ENCODE results near the gene PPM1M. TPM values are rescaled to one million over a fixed set of nuclear protein-coding genes. Genes with fewer than 3 reads are reported as not detected.

PPM1M gene, protein sequence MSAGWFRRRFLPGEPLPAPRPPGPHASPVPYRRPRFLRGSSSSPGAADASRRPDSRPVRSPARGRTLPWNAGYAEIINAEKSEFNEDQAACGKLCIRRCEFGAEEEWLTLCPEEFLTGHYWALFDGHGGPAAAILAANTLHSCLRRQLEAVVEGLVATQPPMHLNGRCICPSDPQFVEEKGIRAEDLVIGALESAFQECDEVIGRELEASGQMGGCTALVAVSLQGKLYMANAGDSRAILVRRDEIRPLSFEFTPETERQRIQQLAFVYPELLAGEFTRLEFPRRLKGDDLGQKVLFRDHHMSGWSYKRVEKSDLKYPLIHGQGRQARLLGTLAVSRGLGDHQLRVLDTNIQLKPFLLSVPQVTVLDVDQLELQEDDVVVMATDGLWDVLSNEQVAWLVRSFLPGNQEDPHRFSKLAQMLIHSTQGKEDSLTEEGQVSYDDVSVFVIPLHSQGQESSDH
- total RNA-seq: 18.3 and 18.8 TPM in 2 replicates

DNA sequence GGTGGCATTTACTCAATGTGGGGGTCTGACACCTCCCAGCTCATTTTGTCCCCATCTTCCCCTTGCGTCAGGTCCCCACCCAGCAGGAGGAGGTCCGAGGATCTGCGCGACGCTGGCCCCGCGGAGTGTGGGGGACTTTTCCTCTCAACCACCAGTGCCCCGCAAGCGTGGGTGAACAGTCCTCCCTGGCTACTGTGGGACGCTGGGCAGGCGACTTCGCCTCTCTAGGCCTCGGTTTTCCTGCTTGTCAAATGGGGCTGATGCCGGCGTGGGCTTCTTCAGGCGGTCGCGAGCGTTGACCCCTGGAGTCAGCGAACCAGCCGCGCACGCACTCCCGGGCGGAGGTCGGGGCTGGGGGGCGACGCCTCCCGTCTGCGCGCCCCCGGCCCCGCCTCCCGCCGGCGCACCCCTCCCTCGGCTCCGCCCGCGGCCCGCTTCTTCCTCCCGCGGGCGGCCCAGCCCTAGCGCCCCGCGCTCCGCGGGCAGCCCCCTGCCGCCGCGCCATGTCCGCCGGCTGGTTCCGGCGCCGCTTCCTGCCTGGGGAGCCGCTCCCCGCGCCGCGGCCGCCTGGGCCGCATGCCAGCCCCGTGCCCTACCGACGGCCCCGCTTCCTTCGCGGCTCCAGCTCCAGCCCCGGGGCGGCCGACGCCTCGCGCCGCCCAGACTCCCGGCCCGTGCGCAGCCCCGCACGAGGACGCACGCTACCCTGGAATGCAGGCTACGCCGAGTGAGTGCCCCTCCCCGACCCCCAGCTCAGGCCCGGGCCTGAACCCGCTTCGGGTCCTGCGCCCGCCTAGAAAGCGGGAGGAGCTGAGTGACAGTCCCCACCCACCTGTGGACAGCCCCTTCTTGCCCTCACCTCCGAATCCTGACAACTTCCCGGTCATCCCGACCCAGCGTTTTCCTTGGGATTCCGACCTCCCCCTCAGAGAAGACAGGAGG, at the start of gene PPM1M:
PPM1M (plus strand) TSS at position 438 of the 942 bp plus-strand sequence; CDS start at position 504, 66 bp downstream.

DNA sequence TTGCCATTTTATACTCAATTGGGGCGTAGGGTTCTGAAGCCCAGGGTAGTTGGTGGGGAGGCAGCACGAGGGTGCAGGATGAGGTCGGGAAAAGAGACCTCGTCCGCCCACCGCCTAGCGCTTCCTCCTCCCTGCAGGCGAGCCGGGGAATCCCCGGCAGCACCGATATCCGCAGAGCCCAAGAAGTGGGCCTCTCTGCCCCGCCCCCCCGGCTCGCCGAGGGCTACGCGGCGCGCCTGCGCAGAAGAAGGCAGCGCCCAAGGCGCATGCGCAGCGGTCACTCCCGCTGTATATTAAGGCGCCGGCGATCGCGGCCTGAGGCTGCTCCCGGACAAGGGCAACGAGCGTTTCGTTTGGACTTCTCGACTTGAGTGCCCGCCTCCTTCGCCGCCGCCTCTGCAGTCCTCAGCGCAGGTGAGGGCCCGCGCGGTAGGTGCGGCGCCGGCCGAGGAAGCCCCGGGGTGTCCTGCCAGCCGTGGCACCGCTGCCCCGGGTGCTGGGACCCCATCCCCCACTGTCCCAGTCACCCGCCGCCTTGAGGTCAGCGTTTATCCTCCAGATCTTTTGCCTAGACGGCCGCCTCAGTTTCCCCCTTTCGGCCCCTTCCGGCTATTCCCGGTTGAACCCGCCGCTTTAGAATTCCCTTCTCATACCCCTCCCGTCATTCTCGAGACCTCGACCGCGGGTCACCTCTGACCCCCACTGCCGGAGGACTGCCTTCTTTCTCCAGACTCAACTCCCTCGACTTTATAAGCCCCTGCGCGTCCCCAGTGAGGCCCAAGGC, 47.5 kb upstream of the PPM1M start, which contains the start of gene ALAS1:
ALAS1 (plus strand) TSS at position 319 of the 784 bp plus-strand sequence. CDS start 1,082 bp downstream, outside the sequence.

DNA sequence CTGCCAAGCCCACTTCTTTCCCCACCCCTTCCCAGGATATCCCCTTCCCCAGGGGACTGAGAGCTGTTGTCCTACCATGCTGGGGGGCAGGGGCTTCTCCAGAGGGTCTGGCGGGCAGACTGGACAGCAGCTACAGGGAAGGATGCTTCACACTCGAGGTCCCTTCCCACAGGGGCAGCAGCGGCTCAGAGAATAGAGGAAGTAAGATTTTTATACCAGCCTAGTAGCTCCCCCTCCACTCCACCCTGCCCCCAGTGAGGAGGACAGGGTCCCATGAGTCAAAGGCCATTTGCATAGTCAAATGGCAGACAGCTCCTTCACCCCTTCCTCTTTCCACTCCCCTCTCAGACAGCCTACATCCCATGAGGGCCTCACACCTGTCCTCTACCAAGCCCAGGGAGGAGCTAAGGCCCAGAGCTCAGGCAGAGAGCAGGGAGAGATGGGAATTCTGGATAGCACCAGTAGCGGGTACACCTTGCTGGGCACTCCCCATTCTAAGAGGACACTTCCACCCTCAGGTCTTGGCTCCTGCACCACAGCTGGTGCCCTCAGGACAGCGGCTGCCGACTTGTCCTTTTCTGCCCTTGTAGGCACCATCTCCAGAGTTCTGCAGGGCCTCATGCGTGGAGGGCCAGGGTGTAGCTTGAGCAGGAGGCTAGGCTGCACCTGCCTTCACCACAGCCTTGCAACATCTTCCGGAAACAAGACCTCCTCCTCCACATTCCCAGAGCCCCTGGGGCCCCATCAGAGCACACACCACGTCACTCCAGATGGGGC, 19.9 kb upstream of the PPM1M start, which contains the start of gene TLR9:
TLR9 (minus strand) TSS at position 194 of the 777 bp plus-strand sequence; CDS start at position 78, 116 bp downstream.

DNA sequence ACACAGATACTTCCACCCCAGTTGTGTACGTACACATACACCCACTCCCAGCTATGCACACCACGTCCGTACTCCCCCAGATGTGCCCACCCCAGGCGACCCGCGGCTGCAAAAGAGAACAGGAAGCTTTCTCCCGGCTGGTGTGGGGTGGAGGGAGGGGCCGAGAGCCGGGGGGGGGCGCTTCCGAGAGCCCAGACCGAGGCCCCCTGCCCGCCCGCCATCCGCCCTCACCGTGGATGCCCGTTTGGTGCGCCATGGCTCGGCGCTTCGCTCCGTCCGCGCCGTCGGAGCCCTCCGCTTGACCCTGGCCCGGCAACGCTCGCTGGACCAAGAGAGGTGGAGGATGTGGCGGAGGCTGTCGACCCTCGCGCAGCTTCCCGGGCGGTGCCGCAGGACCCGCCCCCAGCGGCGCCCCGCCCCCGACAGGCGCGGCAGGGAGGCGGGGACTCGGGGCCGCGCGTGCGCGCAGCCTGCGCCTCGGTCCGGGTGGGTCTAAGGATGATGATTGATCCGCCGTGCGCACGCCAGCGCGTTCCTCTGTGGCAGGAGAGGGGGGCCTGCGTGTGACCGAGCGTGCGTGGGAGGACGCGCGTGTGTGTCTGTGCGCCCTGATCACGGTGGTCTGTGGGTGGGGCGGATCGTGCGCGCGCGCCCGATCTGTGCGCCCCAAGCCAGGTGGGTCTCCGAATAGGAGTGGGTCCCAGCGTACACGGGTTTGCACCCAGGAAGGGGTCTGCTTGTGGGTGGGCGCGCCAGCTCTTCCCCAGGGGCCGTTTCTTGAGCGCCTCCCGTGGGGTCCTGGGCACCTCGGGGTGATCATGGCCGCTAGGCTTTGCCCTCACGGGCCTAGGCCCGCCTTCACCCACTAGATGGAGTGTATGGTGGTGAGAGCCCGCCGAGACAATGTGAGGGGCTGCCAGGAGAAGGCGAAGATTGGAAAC, 6.5 kb upstream of the PPM1M start, which contains the start of gene TWF2:
TWF2 (minus strand) TSS at position 398 of the 941 bp plus-strand sequence; CDS start at position 256, 142 bp downstream.

DNA sequence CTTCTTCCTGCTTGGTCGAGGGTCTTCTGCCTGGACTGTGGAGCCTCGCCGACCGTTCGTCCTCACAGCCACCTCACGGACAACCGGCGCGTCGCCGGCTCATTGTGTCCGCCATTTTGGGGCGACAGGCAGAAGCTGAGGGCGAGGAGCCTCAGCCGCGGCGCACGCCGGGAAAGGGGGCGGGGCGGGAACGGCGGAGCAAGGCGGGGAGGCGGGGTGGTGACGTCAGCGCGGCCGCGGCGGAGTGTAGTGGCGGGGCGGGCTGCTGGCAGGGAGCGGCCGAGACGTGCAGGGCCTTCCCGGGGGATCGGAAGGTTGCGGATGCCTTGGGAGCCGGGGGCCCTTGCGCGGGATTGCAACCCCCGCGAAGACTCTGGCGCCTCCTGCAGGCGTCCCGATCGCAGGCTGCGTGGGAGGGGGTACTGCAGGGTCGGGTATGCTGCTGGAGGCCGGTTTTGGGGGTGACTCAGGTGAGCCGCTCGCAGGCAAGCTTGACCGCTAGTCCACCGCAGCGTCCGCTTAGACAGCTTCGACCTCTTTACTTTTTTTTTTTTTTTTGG, 33.0 kb downstream of the PPM1M start, which contains the start of gene WDR82:
WDR82 (minus strand) TSS at position 140 of the 560 bp plus-strand sequence. CDS start 288 bp downstream, outside the sequence.

Other genes starting within 250 kb of the PPM1M start
- 1,134 and 1,150 TPM in 2 replicates for gene RPL29, start 249.9 kb upstream of the PPM1M start, total RNA-seq
- 5.9 and 10.9 TPM in 2 replicates for gene DUSP7, start 189.2 kb upstream of the PPM1M start, total RNA-seq
- gene POC1A, start 91.3 kb upstream of the PPM1M start, total RNA-seq: 2.3 and 21.1 TPM in 2 replicates
- 27.1 and 32.8 TPM in 2 replicates for gene ALAS1, start 47.6 kb upstream of the PPM1M start, total RNA-seq
- gene TLR9, start 20.1 kb upstream of the PPM1M start, total RNA-seq: not detected in 2 replicates
- gene TWF2, start 6.6 kb upstream of the PPM1M start, total RNA-seq: 60.3 and 100 TPM in 2 replicates
- gene WDR82, start 32.9 kb downstream of the PPM1M start, total RNA-seq: 51.0 and 79.8 TPM in 2 replicates
- 2.8 and 8.8 TPM in 2 replicates for gene GLYCTK, start 42.1 kb downstream of the PPM1M start, total RNA-seq
- gene DNAH1, start 70.6 kb downstream of the PPM1M start, total RNA-seq: 0.96 and 2.0 TPM in 2 replicates
- gene BAP1, start 164.2 kb downstream of the PPM1M start, total RNA-seq: 41.2 and 61.9 TPM in 2 replicates
- gene PHF7, start 164.9 kb downstream of the PPM1M start, total RNA-seq: 1.7 and 2.1 TPM in 2 replicates
- gene SEMA3G, start 199.3 kb downstream of the PPM1M start, total RNA-seq: under 0.01 TPM in 2 replicates
- gene TNNC1, start 208.3 kb downstream of the PPM1M start, total RNA-seq: 0.96 and 2.5 TPM in 2 replicates
- 38.2 and 67.9 TPM in 2 replicates for gene NISCH, start 209.8 kb downstream of the PPM1M start, total RNA-seq
- 1.1 and 2.9 TPM in 2 replicates for gene STAB1, start 249.6 kb downstream of the PPM1M start, total RNA-seq